Measurements from ENCODE around the gene POLR3H. TPM values are rescaled to one million over a fixed set of nuclear protein-coding genes. Genes with fewer than 3 reads are reported as not detected.

POLR3H gene
- polyA plus RNA-seq, 3 donors = 9.4 to 19.0 (median 10.4) TPM

DNA sequence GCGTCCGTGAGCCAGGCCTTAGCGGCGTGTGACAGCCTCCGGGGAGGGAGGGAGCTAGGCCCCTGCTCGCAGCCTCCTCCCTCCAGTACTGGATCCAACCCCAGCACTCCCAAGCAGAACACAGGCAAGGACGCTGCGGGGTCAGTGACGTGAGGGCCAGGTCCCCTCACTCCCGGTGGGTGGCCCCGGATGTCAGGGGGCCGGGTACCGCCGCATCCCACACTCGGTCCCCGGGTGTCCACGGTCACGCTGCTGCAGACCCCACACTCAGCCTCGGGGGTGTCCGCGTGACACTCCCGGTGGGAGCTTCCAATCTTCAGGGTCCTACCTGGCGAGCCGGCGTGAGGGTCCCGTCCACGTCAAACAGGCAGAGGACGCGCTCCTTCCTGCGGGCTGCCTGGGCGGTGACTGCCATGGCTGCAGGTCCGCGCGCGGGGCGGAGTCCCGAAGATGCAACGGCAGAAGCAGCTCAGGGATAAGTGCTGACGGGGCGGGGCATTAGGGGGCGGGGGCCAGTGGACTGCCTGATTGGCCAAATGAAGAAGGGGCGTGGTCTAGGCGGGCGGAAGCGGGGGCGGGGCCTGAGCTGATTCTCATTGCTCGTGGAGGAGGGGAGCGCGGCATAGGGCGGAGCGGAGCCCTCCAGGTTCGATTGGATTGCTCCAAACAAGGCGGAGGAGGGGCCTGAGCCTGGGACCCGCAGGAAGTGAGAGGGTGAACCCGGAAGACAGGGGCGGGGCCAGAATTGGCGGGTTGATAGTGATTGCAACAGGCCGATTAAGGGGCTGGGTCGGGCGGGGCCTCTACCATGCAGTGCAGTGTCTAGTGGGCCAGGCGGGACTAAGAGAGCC, 45.3 kb upstream of the POLR3H start, which contains the start of gene PMM1:
Gene PMM1 (minus strand): TSS at position 450 of the 851 bp plus-strand sequence. CDS start 35 bp downstream, at position 415.
- Histone ChIP-seq H3K27me3 (ENCODE audit: control insufficient read depth in 2 of 2, insufficient read depth in 2 of 2, low read length in 2 of 2) (no peaks in the 10 kb centered on the region), H2AFZ (ENCODE audit: insufficient read depth, low read depth, low read length, poor library complexity, severe bottlenecking) (peak within 1 kb of the TSS; percentile 99), H3K9me3 (replicated peaks in 1 of 2; ENCODE audit: control insufficient read depth in 1 of 2, insufficient read depth in 1 of 2, low read length in 2 of 2) (no peaks in the 10 kb centered on the region), H3K36me3 (replicated peaks in 1 of 2; ENCODE audit: control insufficient read depth in 1 of 2, insufficient read depth in 2 of 2, low read length in 2 of 2) (peaks cover 2 to 5% of the 10 kb centered on the region in 2 donors), H4K20me1 (ENCODE audit: insufficient read depth, low read length) (no peaks in the 10 kb centered on the region), H3K79me2 (ENCODE audit: insufficient read depth, low read length) (peaks cover 15% of the 10 kb centered on the region), H3K4me2 (replicated peaks; ENCODE audit: extremely low read depth, low read length, poor library complexity, severe bottlenecking) (peak within 1 kb of the TSS; percentile 85), H3K4me1 (ENCODE audit: control insufficient read depth in 1 of 2, insufficient read depth in 2 of 2, low read length in 2 of 2) (peaks cover 17 to 19% of the 10 kb centered on the region in 2 donors), H3K27ac (ENCODE audit: low read depth in 1 of 2, low read length in 2 of 2) (peak within 1 kb of the TSS in 1 of 2 donors; percentile 82), H3K4me3 (replicated peaks in 1 of 3; ENCODE audit: low read depth in 2 of 3, low read length in 3 of 3) (peak within 1 kb of the TSS; percentile 69 to 94 (median 71)), H3K9ac (ENCODE audit: insufficient read depth, low read length, poor library complexity, severe bottlenecking) (peak within 1 kb of the TSS; percentile 73)
- intact Hi-C loops (cut with micrococcal nuclease) = loop anchor here (1.0 to 10.0 kb wide), 3 partner anchors 30 to 185 kb away; partner anchors contain the start of gene POLR3H (in 1 of the 2)
- H3K9me3 Mint-ChIP-seq = peaks cover 0 to 2% (median 0%) of the 10 kb centered on the region in 7 donors
- TF ChIP-seq, protein P1, sequence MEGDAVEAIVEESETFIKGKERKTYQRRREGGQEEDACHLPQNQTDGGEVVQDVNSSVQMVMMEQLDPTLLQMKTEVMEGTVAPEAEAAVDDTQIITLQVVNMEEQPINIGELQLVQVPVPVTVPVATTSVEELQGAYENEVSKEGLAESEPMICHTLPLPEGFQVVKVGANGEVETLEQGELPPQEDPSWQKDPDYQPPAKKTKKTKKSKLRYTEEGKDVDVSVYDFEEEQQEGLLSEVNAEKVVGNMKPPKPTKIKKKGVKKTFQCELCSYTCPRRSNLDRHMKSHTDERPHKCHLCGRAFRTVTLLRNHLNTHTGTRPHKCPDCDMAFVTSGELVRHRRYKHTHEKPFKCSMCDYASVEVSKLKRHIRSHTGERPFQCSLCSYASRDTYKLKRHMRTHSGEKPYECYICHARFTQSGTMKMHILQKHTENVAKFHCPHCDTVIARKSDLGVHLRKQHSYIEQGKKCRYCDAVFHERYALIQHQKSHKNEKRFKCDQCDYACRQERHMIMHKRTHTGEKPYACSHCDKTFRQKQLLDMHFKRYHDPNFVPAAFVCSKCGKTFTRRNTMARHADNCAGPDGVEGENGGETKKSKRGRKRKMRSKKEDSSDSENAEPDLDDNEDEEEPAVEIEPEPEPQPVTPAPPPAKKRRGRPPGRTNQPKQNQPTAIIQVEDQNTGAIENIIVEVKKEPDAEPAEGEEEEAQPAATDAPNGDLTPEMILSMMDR (IDR thresholded peaks at IDR 0.05) = no peak
- H3K27me3 Mint-ChIP-seq (ENCODE audit: low read depth in 3 of 3) = peaks cover 1 to 4% (median 2%) of the 10 kb centered on the region in 3 donors
- peaks cover 12% of the 10 kb centered on the region for H3K4me1 Mint-ChIP-seq
- H3K4me3 Mint-ChIP-seq = peak within 1 kb of the TSS; percentile 88 to 93
- peak within 1 kb of the TSS; percentile 60 to 90 (median 80) for H3K27ac Mint-ChIP-seq
- peak; percentile 100 for DNase-seq
- under 1% methylated on average over 50 of the region's 61 CpGs for WGBS (ENCODE audit: insufficient coverage)
- peaks cover 6 to 11% of the 10 kb centered on the region in 2 donors for H3K36me3 Mint-ChIP-seq

DNA sequence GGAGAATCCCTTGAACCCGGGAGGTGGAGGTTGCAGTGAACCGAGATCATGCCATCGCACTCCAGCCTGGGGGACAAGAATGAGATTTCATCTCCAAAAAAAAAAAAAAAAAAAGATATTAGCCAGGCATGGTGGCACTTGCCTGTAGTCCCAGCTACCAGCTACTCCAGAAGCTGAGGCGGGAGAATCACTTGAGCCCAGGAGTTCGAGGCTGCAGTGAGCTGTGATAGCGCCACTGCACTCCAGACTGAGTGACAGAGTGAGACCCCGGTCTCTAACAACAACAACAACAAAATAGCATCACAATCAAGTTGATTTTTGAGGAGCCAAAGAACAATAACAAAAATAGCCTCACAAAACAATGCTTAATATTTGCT, 43.1 kb upstream of the POLR3H start:
- H3K4me2 ChIP-seq (replicated peaks; ENCODE audit: extremely low read depth, low read length, poor library complexity, severe bottlenecking) = no peak overlapping the region
- peaks cover 17 to 19% of the 10 kb centered on the region in 2 donors for H3K4me1 ChIP-seq (ENCODE audit: control insufficient read depth in 1 of 2, insufficient read depth in 2 of 2, low read length in 2 of 2)
- 100% methylated on average over 4 of the region's 7 CpGs for WGBS (ENCODE audit: insufficient coverage)
- H3K27ac ChIP-seq (ENCODE audit: low read depth in 1 of 2, low read length in 2 of 2) = no peak overlapping the region
- no peaks in the 10 kb centered on the region for H3K9me3 ChIP-seq (replicated peaks in 1 of 2; ENCODE audit: control insufficient read depth in 1 of 2, insufficient read depth in 1 of 2, low read length in 2 of 2)
- no peak overlapping the region for H3K4me3 ChIP-seq (replicated peaks in 1 of 3; ENCODE audit: low read depth in 2 of 3, low read length in 3 of 3)
- no peaks in the 10 kb centered on the region for H3K27me3 ChIP-seq (ENCODE audit: control insufficient read depth in 2 of 2, insufficient read depth in 2 of 2, low read length in 2 of 2)
- no peak overlapping the region for H3K9ac ChIP-seq (ENCODE audit: insufficient read depth, low read length, poor library complexity, severe bottlenecking)
- H3K36me3 ChIP-seq (replicated peaks in 1 of 2; ENCODE audit: control insufficient read depth in 1 of 2, insufficient read depth in 2 of 2, low read length in 2 of 2) = peaks cover 18 to 27% of the 10 kb centered on the region in 2 donors
- DNase-seq = no peak
- H2AFZ ChIP-seq (ENCODE audit: insufficient read depth, low read depth, low read length, poor library complexity, severe bottlenecking) = no peak overlapping the region
- Mint-ChIP-seq H3K27me3 (ENCODE audit: low read depth in 3 of 3) (peaks cover 0 to 6% (median 0%) of the 10 kb centered on the region in 3 donors), H3K36me3 (peaks cover 24 to 30% of the 10 kb centered on the region in 2 donors), H3K27ac (no peak overlapping the region), H3K4me3 (no peak overlapping the region), H3K9me3 (no peaks in the 10 kb centered on the region), H3K4me1 (peaks cover 21% of the 10 kb centered on the region)
- peaks cover 15% of the 10 kb centered on the region for H3K79me2 ChIP-seq (ENCODE audit: insufficient read depth, low read length)
- H4K20me1 ChIP-seq (ENCODE audit: insufficient read depth, low read length) = no peaks in the 10 kb centered on the region
- intact Hi-C loops (cut with micrococcal nuclease) = no loop called here
- TF ChIP-seq, protein P1 (IDR thresholded peaks at IDR 0.05) = no peak

Measured in CD14-positive monocyte (primary cell).